ENCODE data around the gene CD37. TPM values are rescaled to one million over a fixed set of nuclear protein-coding genes. Genes with fewer than 3 reads are reported as not detected.
"Not testable (repeated sequence)": the region's sequence is repeated elsewhere in the genome, so short reads cannot be mapped to it uniquely, and the experiment has no call there.

The CD37 gene
- total RNA-seq, 2 donors from 2014 or later, result 4.0 to 6.2 TPM

DNA sequence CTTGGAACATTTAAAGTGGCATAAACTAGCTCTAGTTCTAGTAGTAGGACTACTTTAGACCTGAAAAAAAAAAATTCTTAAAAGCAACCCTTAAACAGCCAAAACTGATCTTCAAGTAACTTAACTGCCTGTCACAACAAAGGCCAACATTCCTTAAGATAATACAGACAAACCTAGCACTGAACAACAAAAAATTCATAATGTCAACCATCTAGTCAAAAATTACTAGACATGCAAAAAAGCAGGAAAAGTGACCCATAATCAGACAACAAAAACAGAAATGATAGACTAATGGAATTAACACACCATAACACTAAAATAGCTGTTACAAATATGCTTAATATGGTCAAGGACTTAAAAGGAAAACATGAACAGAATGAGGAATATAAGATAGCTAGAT is 16.9 kb upstream of the CD37 start:
- Histone ChIP-seq H3K27ac (no peak overlapping the region), H3K4me3 (no peak overlapping the region), H3K36me3 (replicated peaks in 1 of 2; ENCODE audit: insufficient read depth in 1 of 2, low read depth in 2 of 2) (no peaks in the 10 kb centered on the region), H3K27me3 (no peaks in the 10 kb centered on the region), H3K4me1 (no peaks in the 10 kb centered on the region), H3K9me3 (no peaks in the 10 kb centered on the region)
- ATAC-seq (no peak), DNase-seq (no peak)
- no peak for TF ChIP-seq POLR2A (IDR thresholded peaks at IDR 0.05)
- TF ChIP-seq, protein P1, sequence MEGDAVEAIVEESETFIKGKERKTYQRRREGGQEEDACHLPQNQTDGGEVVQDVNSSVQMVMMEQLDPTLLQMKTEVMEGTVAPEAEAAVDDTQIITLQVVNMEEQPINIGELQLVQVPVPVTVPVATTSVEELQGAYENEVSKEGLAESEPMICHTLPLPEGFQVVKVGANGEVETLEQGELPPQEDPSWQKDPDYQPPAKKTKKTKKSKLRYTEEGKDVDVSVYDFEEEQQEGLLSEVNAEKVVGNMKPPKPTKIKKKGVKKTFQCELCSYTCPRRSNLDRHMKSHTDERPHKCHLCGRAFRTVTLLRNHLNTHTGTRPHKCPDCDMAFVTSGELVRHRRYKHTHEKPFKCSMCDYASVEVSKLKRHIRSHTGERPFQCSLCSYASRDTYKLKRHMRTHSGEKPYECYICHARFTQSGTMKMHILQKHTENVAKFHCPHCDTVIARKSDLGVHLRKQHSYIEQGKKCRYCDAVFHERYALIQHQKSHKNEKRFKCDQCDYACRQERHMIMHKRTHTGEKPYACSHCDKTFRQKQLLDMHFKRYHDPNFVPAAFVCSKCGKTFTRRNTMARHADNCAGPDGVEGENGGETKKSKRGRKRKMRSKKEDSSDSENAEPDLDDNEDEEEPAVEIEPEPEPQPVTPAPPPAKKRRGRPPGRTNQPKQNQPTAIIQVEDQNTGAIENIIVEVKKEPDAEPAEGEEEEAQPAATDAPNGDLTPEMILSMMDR (IDR thresholded peaks at IDR 0.05), result no peak
- intact Hi-C loops (cut with DNase I), result no loop called here

DNA sequence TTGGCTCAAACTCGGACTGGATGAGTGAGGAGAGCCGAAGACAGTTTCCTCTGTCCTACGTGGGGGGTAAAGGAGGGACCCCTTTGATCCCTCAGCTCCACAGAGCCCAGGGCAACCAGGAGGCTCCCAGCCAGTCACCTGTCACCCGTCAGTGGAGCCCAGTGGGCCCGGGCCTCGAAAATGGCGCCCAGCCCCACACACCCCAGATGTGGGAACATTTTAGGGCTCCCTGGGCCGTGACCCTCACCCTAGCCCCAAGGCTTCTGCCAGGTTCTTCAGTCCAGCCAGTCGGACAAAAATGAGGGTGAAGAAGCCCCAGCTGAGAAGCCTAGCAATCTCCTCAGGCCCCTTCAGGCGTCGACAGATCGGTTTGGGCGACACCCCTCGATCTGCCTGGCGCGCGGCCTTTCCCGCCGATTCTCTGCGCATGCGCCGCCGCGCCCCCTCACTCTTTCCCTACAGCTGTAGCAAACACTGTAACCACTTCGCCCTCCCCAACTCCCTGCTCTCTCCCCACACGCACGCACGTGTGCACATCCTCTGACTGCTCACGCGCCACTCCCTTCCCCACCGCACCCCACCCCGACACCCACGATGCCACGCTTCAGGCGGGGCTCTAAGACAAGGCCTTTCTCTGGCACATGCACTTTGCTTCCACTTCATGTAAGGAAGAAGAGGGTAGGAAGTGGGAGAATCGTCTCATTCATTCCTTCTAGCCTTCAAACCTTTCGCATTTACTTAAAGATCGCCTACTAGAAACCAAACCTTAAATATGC is 10.2 kb upstream of the CD37 start, which contains the start of gene SLC6A16:
TSS of gene SLC6A16 (minus strand) at position 391 of the 776 bp plus-strand sequence. CDS start 13,844 bp downstream, outside the sequence.
- no peak for ATAC-seq
- Histone ChIP-seq H3K4me1 (no peaks in the 10 kb centered on the region), H3K27ac (no peak within 1 kb of the TSS), H3K9me3 (no peaks in the 10 kb centered on the region), H3K36me3 (replicated peaks in 1 of 2; ENCODE audit: insufficient read depth in 1 of 2, low read depth in 2 of 2) (no peaks in the 10 kb centered on the region), H3K27me3 (no peaks in the 10 kb centered on the region), H3K4me3 (no peak within 1 kb of the TSS)
- TF ChIP-seq, protein P1 (IDR thresholded peaks at IDR 0.05), result no peak
- no peak for TF ChIP-seq POLR2A (IDR thresholded peaks at IDR 0.05)
- 93 to 97% methylated on average over 29 to 37 of the region's 38 CpGs for WGBS, 2 donors
- intact Hi-C loops (cut with DNase I), result no loop called here
- DNase-seq, result no peak

DNA sequence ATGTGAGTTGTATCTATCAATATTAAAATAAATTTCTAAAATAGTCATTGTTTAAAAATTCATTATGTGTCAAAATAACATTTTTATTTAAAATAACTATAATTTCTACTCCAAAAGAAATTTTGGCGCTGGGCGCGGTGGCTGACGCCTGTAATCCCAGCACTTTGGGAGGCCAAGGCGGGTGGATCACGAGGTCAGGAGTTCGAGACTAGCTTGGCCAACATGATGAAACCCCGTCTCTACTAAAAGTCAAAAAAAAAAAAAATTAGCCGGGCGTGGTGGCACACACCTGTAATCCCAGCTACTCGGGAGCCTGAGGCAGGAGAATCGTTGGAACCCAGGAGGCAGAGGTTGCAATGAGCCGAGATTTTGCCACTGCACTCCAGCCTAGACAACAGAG is 9.4 kb upstream of the CD37 start:
- intact Hi-C loops (cut with DNase I); DNase-seq; H3K4me1 ChIP-seq; H3K36me3 ChIP-seq (replicated peaks in 1 of 2; ENCODE audit: insufficient read depth in 1 of 2, low read depth in 2 of 2); ATAC-seq; H3K27me3 ChIP-seq; H3K4me3 ChIP-seq; H3K27ac ChIP-seq; H3K9me3 ChIP-seq: not testable (repeated sequence)
- 96 to 97% methylated on average over 13 of the region's 13 CpGs for WGBS, 2 donors

DNA sequence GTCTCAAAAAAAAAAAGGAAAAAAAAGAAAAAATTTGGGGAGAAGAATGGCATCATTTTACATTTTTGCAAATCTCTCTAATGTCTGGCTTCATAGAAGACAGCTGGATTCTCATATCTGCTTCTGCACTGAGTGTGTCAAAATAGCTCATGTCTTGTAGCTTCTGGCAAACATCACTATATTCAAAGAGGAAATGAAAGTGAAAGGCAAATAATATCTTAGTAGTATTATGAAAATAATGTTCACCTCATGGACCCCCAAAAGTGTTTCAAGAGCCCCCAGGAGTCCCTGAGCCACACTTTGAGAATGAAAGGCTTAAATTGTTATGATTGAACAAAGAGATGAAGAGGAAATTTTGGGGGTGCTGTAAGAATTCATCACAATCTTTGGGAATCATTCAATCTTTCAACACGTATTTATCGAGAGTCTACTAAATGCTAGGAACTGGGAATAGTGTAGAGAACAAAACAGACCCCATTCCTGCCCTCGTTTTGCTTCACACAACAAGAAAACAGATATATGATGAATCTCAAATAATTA is 9.0 kb upstream of the CD37 start:
- no peak for ATAC-seq
- no peaks in the 10 kb centered on the region for H3K27me3 ChIP-seq
- no peaks in the 10 kb centered on the region for H3K36me3 ChIP-seq (replicated peaks in 1 of 2; ENCODE audit: insufficient read depth in 1 of 2, low read depth in 2 of 2)
- no peak for DNase-seq
- WGBS, 2 donors, result 88 to 92% methylated on average over 3 of the region's 3 CpGs
- H3K4me1 ChIP-seq, result no peaks in the 10 kb centered on the region
- no peaks in the 10 kb centered on the region for H3K9me3 ChIP-seq
- H3K27ac ChIP-seq, result no peak overlapping the region
- TF ChIP-seq, protein P1 (IDR thresholded peaks at IDR 0.05), result no peak
- TF ChIP-seq POLR2A (IDR thresholded peaks at IDR 0.05), result no peak
- H3K4me3 ChIP-seq, result no peak overlapping the region
- intact Hi-C loops (cut with DNase I), result no loop called here

DNA sequence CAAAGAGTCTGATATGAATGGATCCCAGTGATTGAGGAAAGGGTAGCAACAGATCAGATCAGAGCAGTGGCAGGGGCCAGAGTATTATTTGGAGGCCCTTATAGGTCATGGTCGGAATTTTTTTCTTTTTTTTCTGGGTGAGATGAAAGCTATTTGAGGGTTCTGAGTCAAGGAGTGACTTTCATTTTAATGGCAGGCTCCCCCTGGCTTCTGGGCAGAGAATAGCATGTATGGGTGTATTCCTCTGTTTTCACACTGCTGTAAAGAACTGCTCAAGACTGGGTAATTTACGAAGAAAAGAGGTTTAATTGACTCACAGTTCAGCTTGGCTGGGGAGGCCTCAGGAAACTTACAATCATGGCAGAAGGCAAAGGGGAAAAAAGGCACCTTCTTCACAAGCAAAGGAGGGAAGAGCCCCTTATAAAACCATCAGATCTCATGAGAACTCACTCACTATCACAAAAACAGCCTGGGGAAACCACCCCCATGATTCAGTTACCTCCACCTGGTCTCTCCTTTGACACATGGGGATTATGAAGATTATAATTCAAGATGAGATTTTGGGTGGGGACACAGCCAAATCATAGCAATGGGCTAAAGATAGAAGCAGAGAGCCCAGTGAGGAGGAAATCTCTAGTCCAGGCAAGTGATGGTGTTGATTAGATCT is 7.2 kb upstream of the CD37 start:
- WGBS, 2 donors, result 59 to 65% methylated on average over 2 of the region's 2 CpGs
- no peak for ATAC-seq
- no peaks in the 10 kb centered on the region for H3K27me3 ChIP-seq
- H3K9me3 ChIP-seq, result no peaks in the 10 kb centered on the region
- no peaks in the 10 kb centered on the region for H3K4me1 ChIP-seq
- TF ChIP-seq, protein P1 (IDR thresholded peaks at IDR 0.05), result peak; percentile 9 to 62 (median 53)
- TF ChIP-seq POLR2A (IDR thresholded peaks at IDR 0.05), result no peak
- intact Hi-C loops (cut with DNase I), result no loop called here
- H3K4me3 ChIP-seq, result no peak overlapping the region
- no peak overlapping the region for H3K27ac ChIP-seq
- H3K36me3 ChIP-seq (replicated peaks in 1 of 2; ENCODE audit: insufficient read depth in 1 of 2, low read depth in 2 of 2), result no peaks in the 10 kb centered on the region
- DNase-seq, result no peak

All from body of pancreas (tissue), 4 donors.